ENCODE data around the gene FUT7. TPM values are rescaled to one million over a fixed set of nuclear protein-coding genes. Genes with fewer than 3 reads are reported as not detected.

The FUT7 gene
- total and polyA plus RNA-seq, 9 of the 15 experiments (the other 6 are each of a cell fraction or from before 2014, with no cell fraction given), result not detected

GRCh38 chr9:136990242-136990911 is 41.5 kb downstream of the FUT7 start (continued):
- TF ChIP-seq MLLT1 (IDR thresholded peaks at IDR 0.05) (no peak), ZNF431 (CRISPR knock-in tag; IDR thresholded peaks at IDR 0.05) (peak; percentile 69; the same call in 1 of the 2 replicates), LEF1 (IDR thresholded peaks at IDR 0.05) (no peak), ZNF696 (CRISPR knock-in tag; conservative IDR thresholded peaks at IDR 0.05) (no peak), ZNF3 (CRISPR knock-in tag; IDR thresholded peaks at IDR 0.05) (no peak), CBX5 (IDR thresholded peaks at IDR 0.05; ENCODE audit: borderline replicate concordance, low read depth) (0 out of 2 replicates have a peak, but pooled peaks have one; percentile 48), CBX3 (IDR thresholded peaks at IDR 0.05; ENCODE audit: borderline replicate concordance in 1 of 2, low read length in 2 of 2) (peak in 1 of 2 experiments; percentile 89; a peak in 1 of 3 replicates), ZNF124 (CRISPR knock-in tag; IDR thresholded peaks at IDR 0.05) (no peak), SIRT6 (IDR thresholded peaks at IDR 0.05; ENCODE audit: low read depth, low read length) (no peak), KLF13 (tag; IDR thresholded peaks at IDR 0.05; ENCODE audit: borderline replicate concordance, low read depth) (no peak), TOE1 (IDR thresholded peaks at IDR 0.05; ENCODE audit: borderline replicate concordance) (no peak), TOE1 (CRISPR knock-in tag; IDR thresholded peaks at IDR 0.05; ENCODE audit: borderline replicate concordance, low read depth) (no peak), GTF3C2 (IDR thresholded peaks at IDR 0.05; ENCODE audit: borderline replicate concordance, extremely low read depth, insufficient read length) (no peak), CTCF (IDR thresholded peaks at IDR 0.05 in 2 of 3, conservative IDR thresholded peaks at IDR 0.05 in 1 of 3; ENCODE audit: insufficient read depth in 2 of 3, low read depth in 1 of 3, low read length in 3 of 3) (no peak)
